ENCODE data around the gene POLH. TPM values are rescaled to one million over a fixed set of nuclear protein-coding genes. Genes with fewer than 3 reads are reported as not detected.

Gene POLH
- 7.9 to 10.0 TPM (median 8.7 TPM) in 5 replicates for total RNA-seq (2022; extraction: Qiagen RNA extraction; ENCODE audit: low read depth)

GRCh38 chr6:43575772-43576551 lies at the start of gene POLH, which contains the start of gene XPO5:
Gene POLH, plus strand, starts transcription at chr6:43576185. Its CDS starts 6,135 bp downstream, at chr6:43582320.
Gene XPO5, minus strand, starts transcription at chr6:43576038. Its CDS starts 174 bp downstream, at chr6:43575864.

GRCh38 chr6:43629104-43629504 lies 53.1 kb downstream of the POLH start, which contains the start of gene GTPBP2:
Gene GTPBP2, minus strand, starts transcription at chr6:43629264. Its CDS starts 102 bp downstream, at chr6:43629162.

DNA sequence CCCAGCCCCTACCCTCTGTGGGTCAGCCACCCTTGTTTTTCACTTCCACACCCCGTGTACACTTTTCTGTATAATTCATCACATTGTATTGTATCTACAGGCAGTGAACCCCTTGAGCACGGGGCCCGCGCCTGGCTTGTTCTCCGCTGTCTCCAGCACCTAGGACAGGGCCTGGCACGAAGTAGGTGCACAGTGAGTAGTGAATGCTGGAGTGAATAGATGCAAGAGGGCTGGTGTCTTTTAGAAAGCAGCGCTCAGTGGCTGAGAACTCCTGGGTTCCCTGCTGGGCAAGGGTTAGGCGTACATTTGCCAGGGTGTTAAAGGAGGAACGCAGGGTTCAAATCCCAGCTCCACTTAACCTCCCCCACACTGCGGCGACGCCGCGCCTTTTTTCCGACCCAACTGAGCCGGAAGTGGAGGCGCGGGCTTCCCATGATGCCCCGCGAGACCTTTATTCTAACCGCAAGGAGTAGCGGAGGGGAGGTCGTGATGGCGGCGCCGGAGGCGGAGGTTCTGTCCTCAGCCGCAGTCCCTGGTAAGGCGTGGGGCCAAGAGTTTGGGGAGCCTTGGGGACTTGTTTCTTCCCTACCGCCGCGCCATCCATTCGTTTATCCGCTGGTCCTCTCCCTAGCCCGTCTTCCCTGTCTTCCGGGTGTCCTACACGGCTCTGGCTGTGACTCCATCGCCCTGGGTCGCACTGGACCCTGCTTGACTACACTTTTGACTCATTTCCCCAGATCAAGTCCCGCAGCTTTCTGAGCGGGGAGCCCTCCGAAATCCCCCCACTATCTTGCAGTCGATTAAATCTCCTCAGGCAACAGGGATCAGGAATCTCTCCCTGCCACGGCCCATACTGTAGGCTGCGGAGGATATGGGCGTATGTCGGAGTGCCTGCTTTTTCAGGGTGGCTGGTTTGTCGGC lies 59.7 kb downstream of the POLH start, which contains the start of gene MAD2L1BP:
Gene MAD2L1BP, plus strand, starts transcription at position 454 of the 921 bp plus-strand sequence. Its CDS starts 36 bp downstream, at position 490.

GRCh38 chr6:43644940-43645612 lies 69.1 kb downstream of the POLH start, which contains the start of gene RSPH9:
Gene RSPH9, plus strand, starts transcription at chr6:43645036. Its CDS starts 63 bp downstream, at chr6:43645099.

Other genes starting within 250 kb of the POLH start
- 4.3 to 5.9 TPM (median 5.6 TPM) in 5 replicates for gene ZNF318, start 206.5 kb upstream of the POLH start, total RNA-seq (2022; extraction: Qiagen RNA extraction; ENCODE audit: low read depth)
- gene ABCC10, start 148.6 kb upstream of the POLH start, total RNA-seq (2022; extraction: Qiagen RNA extraction; ENCODE audit: low read depth), result 9.4 to 11.9 TPM (median 9.4 TPM) in 5 replicates
- 2.7 to 7.1 TPM (median 5.8 TPM) in 5 replicates for gene DLK2, start 120.6 kb upstream of the POLH start, total RNA-seq (2022; extraction: Qiagen RNA extraction; ENCODE audit: low read depth)
- 16.2 to 21.4 TPM (median 20.3 TPM) in 5 replicates for gene TJAP1, start 98.6 kb upstream of the POLH start, total RNA-seq (2022; extraction: Qiagen RNA extraction; ENCODE audit: low read depth)
- 0.51 to 1.4 TPM (median 1.1 TPM) in 5 replicates for gene LRRC73, start 65.8 kb upstream of the POLH start, total RNA-seq (2022; extraction: Qiagen RNA extraction; ENCODE audit: low read depth)
- 58.3 to 70.4 TPM (median 68.9 TPM) in 5 replicates for gene YIPF3, start 59.3 kb upstream of the POLH start, total RNA-seq (2022; extraction: Qiagen RNA extraction; ENCODE audit: low read depth)
- gene POLR1C, start 59.1 kb upstream of the POLH start, total RNA-seq (2022; extraction: Qiagen RNA extraction; ENCODE audit: low read depth), result 48.5 to 61.1 TPM (median 52.6 TPM) in 5 replicates
- 27.2 to 32.0 TPM (median 29.3 TPM) in 5 replicates for gene XPO5, start 147 bp upstream of the POLH start, total RNA-seq (2022; extraction: Qiagen RNA extraction; ENCODE audit: low read depth)
- gene GTPBP2, start 53.1 kb downstream of the POLH start, total RNA-seq (2022; extraction: Qiagen RNA extraction; ENCODE audit: low read depth), result 15.8 to 21.8 TPM (median 19.1 TPM) in 5 replicates
- gene MAD2L1BP, start 59.7 kb downstream of the POLH start, total RNA-seq (2022; extraction: Qiagen RNA extraction; ENCODE audit: low read depth), result 33.0 to 39.2 TPM (median 35.1 TPM) in 5 replicates
- gene RSPH9, start 68.9 kb downstream of the POLH start, total RNA-seq (2022; extraction: Qiagen RNA extraction; ENCODE audit: low read depth), result 0.12 to 0.27 TPM (median 0.24 TPM) in 5 replicates
- gene MRPS18A, start 111.6 kb downstream of the POLH start, total RNA-seq (2022; extraction: Qiagen RNA extraction; ENCODE audit: low read depth), result 46.4 to 49.8 TPM (median 47.4 TPM) in 5 replicates
- gene VEGFA, start 194.0 kb downstream of the POLH start, total RNA-seq (2022; extraction: Qiagen RNA extraction; ENCODE audit: low read depth), result 25.6 to 32.8 TPM (median 31.8 TPM) in 5 replicates

All from A549 treated with CpdA at 1 μM for 4 hours (cell line).